Measurements from ENCODE around the gene AGA. TPM values are rescaled to one million over a fixed set of nuclear protein-coding genes. Genes with fewer than 3 reads are reported as not detected.

AGA gene
- total and polyA plus RNA-seq, 10 donors, result 7.8 to 24.2 (median 17.4) TPM

- no peaks in the 10 kb centered on the region for H3K9me3 ChIP-seq
- 70 to 93% (median 78%) methylated on average over 1 of the region's 1 CpG for WGBS, 5 donors
- intact Hi-C loops (cut with DNase I; ENCODE audit: low total_unique reads), result no loop called here
These were observed 47.4 kb upstream of the AGA start for GRCh38 chr4:177489471-177490246.

DNA sequence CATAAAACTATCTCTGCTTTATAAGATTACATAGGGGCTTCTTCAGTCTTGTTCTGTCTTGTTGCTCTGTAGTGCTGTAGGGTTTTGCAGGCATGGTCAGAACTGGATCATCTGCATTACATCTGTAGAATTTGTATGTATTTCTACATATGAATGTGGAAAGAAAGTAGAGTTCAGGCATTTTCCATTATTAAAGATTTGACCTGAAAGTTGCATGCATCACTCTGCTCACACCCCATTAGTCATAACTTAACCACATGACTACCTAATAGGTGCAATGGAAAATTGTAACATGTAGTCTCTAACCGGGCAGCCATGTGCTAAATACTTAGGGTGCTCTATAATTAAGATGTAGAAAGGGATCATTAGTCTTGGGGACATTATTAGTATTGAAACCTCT lies 45.7 kb upstream of the AGA start:
- WGBS, 5 donors, result 75 to 86% (median 83%) methylated on average over 1 of the region's 1 CpG
- intact Hi-C loops (cut with DNase I; ENCODE audit: low total_unique reads), result no loop called here
- TF ChIP-seq POLR2AphosphoS5 (IDR thresholded peaks at IDR 0.05), result no peak
- no peak for TF ChIP-seq CTCF (IDR thresholded peaks at IDR 0.05 in 8 of 11, conservative IDR thresholded peaks at IDR 0.05 in 3 of 11)
- TF ChIP-seq POLR2A (IDR thresholded peaks at IDR 0.05), result no peak
- Histone ChIP-seq H3K9me3 (no peaks in the 10 kb centered on the region), H3K27me3 (replicated peaks in 1 of 7) (no peaks in the 10 kb centered on the region), H3K27ac (no peak overlapping the region), H3K4me3 (no peak overlapping the region), H3K36me3 (no peaks in the 10 kb centered on the region), H3K4me1 (no peaks in the 10 kb centered on the region)
- DNase-seq, result no peak

More at GRCh38 chr4:177489471-177490246, 47.4 kb upstream of the AGA start:
- Histone ChIP-seq H3K4me1 (no peaks in the 10 kb centered on the region), H3K4me3 (no peak overlapping the region), H3K27ac (no peak overlapping the region), H3K36me3 (no peaks in the 10 kb centered on the region), H3K27me3 (replicated peaks in 1 of 7) (no peaks in the 10 kb centered on the region)
- no peak for TF ChIP-seq POLR2AphosphoS5 (IDR thresholded peaks at IDR 0.05)
- TF ChIP-seq POLR2A (IDR thresholded peaks at IDR 0.05), result no peak
- TF ChIP-seq CTCF (IDR thresholded peaks at IDR 0.05 in 8 of 11, conservative IDR thresholded peaks at IDR 0.05 in 3 of 11), result no peak
- no peak for DNase-seq

GRCh38 chr4:177485528-177485927 lies 43.3 kb upstream of the AGA start:
- no peak overlapping the region for H3K4me3 ChIP-seq
- H3K36me3 ChIP-seq, result no peaks in the 10 kb centered on the region
- H3K9me3 ChIP-seq, result no peaks in the 10 kb centered on the region
- no peak overlapping the region for H3K27ac ChIP-seq
- H3K4me1 ChIP-seq, result no peaks in the 10 kb centered on the region
- no peak for TF ChIP-seq POLR2A (IDR thresholded peaks at IDR 0.05)
- TF ChIP-seq CTCF (IDR thresholded peaks at IDR 0.05 in 8 of 11, conservative IDR thresholded peaks at IDR 0.05 in 3 of 11), result no peak
- no peak for TF ChIP-seq POLR2AphosphoS5 (IDR thresholded peaks at IDR 0.05)
- no peak for DNase-seq
- H3K27me3 ChIP-seq (replicated peaks in 1 of 7), result no peaks in the 10 kb centered on the region
- intact Hi-C loops (cut with DNase I; ENCODE audit: low total_unique reads), result no loop called here
- 81 to 91% (median 90%) methylated on average over 1 of the region's 1 CpG for WGBS, 5 donors

DNA sequence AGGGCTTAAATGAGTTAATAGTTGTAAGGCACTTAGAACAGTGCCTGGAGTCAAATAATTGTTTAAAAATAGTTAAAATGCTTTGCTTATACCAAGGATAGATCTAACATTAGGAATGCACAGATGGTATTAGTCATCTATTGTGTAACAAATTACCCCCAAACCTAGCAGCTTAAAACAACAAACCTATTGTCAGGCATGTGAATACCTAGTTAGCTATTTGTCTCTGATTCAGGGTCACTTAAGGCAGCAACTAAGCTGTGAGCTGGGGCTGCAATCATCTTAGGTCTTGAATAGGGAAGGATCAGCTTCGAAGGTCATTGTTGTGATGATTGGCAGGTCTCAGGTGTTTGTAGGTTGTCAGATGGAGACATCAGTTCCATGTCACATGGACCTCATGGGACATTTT lies 42.4 kb upstream of the AGA start:
- no peak overlapping the region for H3K4me3 ChIP-seq
- H3K4me1 ChIP-seq, result no peaks in the 10 kb centered on the region
- H3K9me3 ChIP-seq, result no peaks in the 10 kb centered on the region
- no peak for TF ChIP-seq POLR2A (IDR thresholded peaks at IDR 0.05)
- TF ChIP-seq POLR2AphosphoS5 (IDR thresholded peaks at IDR 0.05), result no peak
- no peak for TF ChIP-seq CTCF (IDR thresholded peaks at IDR 0.05 in 8 of 11, conservative IDR thresholded peaks at IDR 0.05 in 3 of 11)
- H3K27me3 ChIP-seq (replicated peaks in 1 of 7), result no peaks in the 10 kb centered on the region
- H3K27ac ChIP-seq, result no peak overlapping the region
- no peaks in the 10 kb centered on the region for H3K36me3 ChIP-seq
- DNase-seq, result no peak
- WGBS, 5 donors, result 85 to 94% (median 90%) methylated on average over 1 of the region's 1 CpG
- intact Hi-C loops (cut with DNase I; ENCODE audit: low total_unique reads), result no loop called here
